EH (cell line): Measurements from ENCODE around the gene STH.

ENCODE experiments used
- DNase-seq: peaks from one replicate; pipeline ENCODE4 v3.0.0-alpha.2; 2015; ENCODE audit warnings: low read depth

The STH gene

DNA sequence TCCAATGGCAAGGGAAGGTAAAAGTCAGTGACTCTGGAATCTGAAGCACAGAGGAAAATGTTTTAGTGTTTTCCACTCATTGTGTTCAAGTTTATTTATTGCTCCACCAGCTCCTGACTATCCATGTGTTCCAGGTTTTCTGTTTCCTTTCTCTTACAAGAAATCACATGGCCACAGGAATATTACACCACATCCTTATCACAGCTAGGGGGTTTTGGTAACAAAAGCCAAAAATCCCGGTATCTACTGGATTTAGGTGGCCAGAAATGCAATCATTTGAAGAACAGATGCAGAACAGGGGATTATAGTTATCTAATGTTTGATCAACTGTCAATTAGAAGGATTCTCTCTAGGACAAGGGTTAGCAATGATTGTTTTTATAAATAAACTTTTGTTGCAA lies 47.9 kb downstream of the STH start:
- DNase-seq: peak; percentile 23

DNA sequence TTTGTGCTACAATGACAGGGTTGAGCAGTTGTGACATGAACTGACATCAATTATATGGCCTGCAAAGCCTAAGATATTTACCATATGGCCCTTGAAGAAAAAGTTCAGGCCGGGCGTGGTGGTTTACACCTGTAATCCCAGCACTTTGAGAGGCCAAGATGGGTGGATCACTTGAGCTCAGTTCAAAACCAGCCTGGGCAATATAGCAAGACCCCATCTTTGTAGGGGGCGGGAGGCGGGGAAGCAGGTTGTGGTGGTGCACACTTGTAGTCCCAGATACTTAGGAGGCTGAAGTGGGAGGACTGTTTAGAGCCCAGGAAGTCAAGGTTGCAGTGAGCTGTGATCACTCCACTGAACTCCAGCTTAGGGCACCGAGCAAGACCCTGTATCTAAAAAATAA lies 48.3 kb downstream of the STH start:
- DNase-seq: no peak

DNA sequence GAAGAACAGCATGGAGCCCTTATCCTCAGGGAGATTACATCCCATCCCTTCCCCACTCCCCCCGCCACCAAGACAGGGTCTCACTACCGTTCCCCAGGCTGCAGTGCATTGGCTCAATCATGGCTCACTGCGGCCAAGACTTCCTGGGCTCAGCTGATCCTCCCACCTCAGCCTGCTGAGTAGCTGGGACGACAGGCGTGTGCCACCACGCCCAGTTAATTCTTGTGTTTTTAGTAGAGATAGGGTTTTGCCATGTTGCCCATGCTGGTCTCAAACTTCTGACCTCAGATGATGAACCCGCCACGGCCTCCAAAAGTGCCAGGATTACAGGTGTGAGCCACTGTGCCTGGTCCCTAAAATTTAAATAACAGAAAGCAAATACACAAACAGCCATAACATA lies 48.8 kb downstream of the STH start:
- DNase-seq: no peak
